ENCODE results near the gene KLF13. TPM values are rescaled to one million over a fixed set of nuclear protein-coding genes. Genes with fewer than 3 reads are reported as not detected.

The KLF13 gene
- total RNA-seq, 1 donor from 2014 or later, result 67.7 TPM

- TF ChIP-seq, protein P1, sequence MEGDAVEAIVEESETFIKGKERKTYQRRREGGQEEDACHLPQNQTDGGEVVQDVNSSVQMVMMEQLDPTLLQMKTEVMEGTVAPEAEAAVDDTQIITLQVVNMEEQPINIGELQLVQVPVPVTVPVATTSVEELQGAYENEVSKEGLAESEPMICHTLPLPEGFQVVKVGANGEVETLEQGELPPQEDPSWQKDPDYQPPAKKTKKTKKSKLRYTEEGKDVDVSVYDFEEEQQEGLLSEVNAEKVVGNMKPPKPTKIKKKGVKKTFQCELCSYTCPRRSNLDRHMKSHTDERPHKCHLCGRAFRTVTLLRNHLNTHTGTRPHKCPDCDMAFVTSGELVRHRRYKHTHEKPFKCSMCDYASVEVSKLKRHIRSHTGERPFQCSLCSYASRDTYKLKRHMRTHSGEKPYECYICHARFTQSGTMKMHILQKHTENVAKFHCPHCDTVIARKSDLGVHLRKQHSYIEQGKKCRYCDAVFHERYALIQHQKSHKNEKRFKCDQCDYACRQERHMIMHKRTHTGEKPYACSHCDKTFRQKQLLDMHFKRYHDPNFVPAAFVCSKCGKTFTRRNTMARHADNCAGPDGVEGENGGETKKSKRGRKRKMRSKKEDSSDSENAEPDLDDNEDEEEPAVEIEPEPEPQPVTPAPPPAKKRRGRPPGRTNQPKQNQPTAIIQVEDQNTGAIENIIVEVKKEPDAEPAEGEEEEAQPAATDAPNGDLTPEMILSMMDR (IDR thresholded peaks at IDR 0.05; ENCODE audit: insufficient read depth, low read length, poor library complexity, severe bottlenecking), result no peak
- no peaks in the 10 kb centered on the region for H3K36me3 ChIP-seq (ENCODE audit: control insufficient read depth, insufficient read depth, low read length)
- no peak overlapping the region for H3K4me3 ChIP-seq (ENCODE audit: low read depth, low read length)
- no peak for DNase-seq (ENCODE audit: low read depth)
- H3K27me3 ChIP-seq (ENCODE audit: control insufficient read depth, insufficient read depth, low read length), result no peaks in the 10 kb centered on the region
Observed at GRCh38 chr15:31382713-31383045, 56.0 kb downstream of the KLF13 start.

DNA sequence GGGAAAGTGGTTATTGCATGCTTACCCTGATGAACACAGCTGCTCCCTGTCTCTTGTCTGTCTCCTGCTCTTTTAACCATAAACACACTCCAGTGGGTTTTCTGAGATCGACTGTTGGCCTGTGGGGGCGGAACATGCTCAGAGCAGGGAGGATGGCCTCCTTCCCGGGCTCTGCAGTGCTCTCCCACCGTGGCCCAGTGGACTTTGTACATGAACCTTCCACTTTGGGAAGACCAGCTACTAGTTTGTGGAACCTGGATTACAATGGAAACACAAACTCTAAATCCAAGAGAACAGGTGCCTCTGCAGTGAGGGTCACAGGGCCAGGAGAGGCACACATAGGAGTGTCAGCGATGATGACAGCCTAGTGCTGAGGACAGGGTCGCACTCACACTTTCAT lies 56.5 kb downstream of the KLF13 start:
- TF ChIP-seq, protein P1 (IDR thresholded peaks at IDR 0.05; ENCODE audit: insufficient read depth, low read length, poor library complexity, severe bottlenecking), result no peak

GRCh38 chr15:31384568-31384967 lies 57.9 kb downstream of the KLF13 start:
- no peaks in the 10 kb centered on the region for H3K36me3 ChIP-seq (ENCODE audit: control insufficient read depth, insufficient read depth, low read length)
- H3K27me3 ChIP-seq (ENCODE audit: control insufficient read depth, insufficient read depth, low read length), result no peaks in the 10 kb centered on the region
- TF ChIP-seq, protein P1 (IDR thresholded peaks at IDR 0.05; ENCODE audit: insufficient read depth, low read length, poor library complexity, severe bottlenecking), result no peak
- no peak overlapping the region for H3K4me3 ChIP-seq (ENCODE audit: low read depth, low read length)
- DNase-seq (ENCODE audit: low read depth), result no peak

More for the DNA sequence above, 56.5 kb downstream of the KLF13 start:
- no peaks in the 10 kb centered on the region for H3K27me3 ChIP-seq (ENCODE audit: control insufficient read depth, insufficient read depth, low read length)
- H3K36me3 ChIP-seq (ENCODE audit: control insufficient read depth, insufficient read depth, low read length), result no peaks in the 10 kb centered on the region
- H3K4me3 ChIP-seq (ENCODE audit: low read depth, low read length), result no peak overlapping the region
- DNase-seq (ENCODE audit: low read depth), result no peak

- no peak overlapping the region for H3K4me3 ChIP-seq (ENCODE audit: low read depth, low read length)
- no peaks in the 10 kb centered on the region for H3K27me3 ChIP-seq (ENCODE audit: control insufficient read depth, insufficient read depth, low read length)
- TF ChIP-seq, protein P1 (IDR thresholded peaks at IDR 0.05; ENCODE audit: insufficient read depth, low read length, poor library complexity, severe bottlenecking), result no peak
- no peak for DNase-seq (ENCODE audit: low read depth)
- H3K36me3 ChIP-seq (ENCODE audit: control insufficient read depth, insufficient read depth, low read length), result no peaks in the 10 kb centered on the region
Observed at GRCh38 chr15:31385736-31386135, 59.1 kb downstream of the KLF13 start.

DNA sequence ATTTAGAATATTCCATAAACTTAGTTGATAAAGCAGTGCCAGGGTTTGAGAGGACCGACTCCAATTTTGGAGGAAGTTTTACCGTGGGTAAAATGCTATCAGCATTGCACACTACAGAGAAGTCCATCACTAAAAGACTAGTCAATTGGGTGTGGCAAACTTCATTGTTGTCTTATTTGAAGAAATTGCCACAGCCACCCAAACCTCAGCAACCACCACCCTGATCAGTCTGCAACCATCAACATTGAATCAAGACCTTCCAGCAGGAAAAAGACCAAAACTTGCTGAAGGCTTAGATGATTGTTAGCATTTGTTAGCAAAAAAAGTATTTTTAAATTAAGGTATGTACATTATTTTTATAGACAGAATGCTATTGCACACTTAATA lies 60.5 kb downstream of the KLF13 start:
- TF ChIP-seq, protein P1 (IDR thresholded peaks at IDR 0.05; ENCODE audit: insufficient read depth, low read length, poor library complexity, severe bottlenecking), result no peak
- H3K27me3 ChIP-seq (ENCODE audit: control insufficient read depth, insufficient read depth, low read length), result no peaks in the 10 kb centered on the region
- no peaks in the 10 kb centered on the region for H3K36me3 ChIP-seq (ENCODE audit: control insufficient read depth, insufficient read depth, low read length)
- no peak for DNase-seq (ENCODE audit: low read depth)
- no peak overlapping the region for H3K4me3 ChIP-seq (ENCODE audit: low read depth, low read length)

DNA sequence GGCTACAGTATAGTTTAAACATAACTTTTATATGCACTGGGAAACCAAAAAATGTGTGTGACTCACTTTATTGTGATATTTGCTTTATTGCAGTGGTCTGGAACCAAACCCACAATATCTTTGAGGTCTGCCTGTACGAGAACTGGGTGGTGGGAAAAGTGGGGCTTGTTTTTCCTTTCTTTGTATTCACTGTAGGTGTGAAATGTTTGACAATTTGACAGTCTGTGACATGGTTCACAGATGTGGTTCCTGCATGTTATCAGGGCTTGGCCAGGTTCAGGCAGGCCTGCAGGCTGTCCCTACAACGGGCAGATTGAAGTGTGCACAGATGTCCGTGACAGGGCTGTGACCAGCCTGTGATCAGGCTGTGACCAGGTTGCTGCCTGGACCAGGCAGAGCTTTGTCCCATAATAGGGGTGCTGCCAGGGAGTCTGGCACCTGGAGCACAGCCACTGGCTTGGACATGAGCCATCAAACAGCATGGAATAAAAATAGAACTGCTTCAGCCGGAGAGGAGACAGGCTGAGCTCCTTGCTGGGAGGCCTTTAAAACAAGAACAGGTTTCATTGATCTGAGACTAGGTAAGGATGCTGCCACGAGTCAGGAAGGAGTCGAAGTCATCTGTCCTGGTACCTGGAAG lies 61.0 kb downstream of the KLF13 start:
- DNase-seq (ENCODE audit: low read depth), result no peak
- H3K27me3 ChIP-seq (ENCODE audit: control insufficient read depth, insufficient read depth, low read length), result no peaks in the 10 kb centered on the region
- TF ChIP-seq, protein P1 (IDR thresholded peaks at IDR 0.05; ENCODE audit: insufficient read depth, low read length, poor library complexity, severe bottlenecking), result no peak

More for the DNA sequence above, 61.0 kb downstream of the KLF13 start:
- Histone ChIP-seq H3K4me3 (ENCODE audit: low read depth, low read length) (no peak overlapping the region), H3K36me3 (ENCODE audit: control insufficient read depth, insufficient read depth, low read length) (no peaks in the 10 kb centered on the region)

Data from kidney epithelial cell (primary cell).